Prostate gland (tissue), 2 donors: ENCODE data around the gene CA5A.

ENCODE experiments used
- POLR2A ChIP-seq: fragments of 450-650 bp; IDR thresholded peaks from one replicate; pipeline ENCODE4 v1.6.1; 2016; ENCODE audit warnings: antibody characterized with exemption, mild to moderate bottlenecking
- POLR2AphosphoS5 ChIP-seq: sonication (generic); formaldehyde crosslinking; IDR thresholded peaks from one replicate; pipeline ENCODE4 v1.6.1; 2017; ENCODE audit warnings: antibody characterized with exemption
- TF ChIP-seq, protein P1 (sequence below), 4 experiments: fragments of 200-600 bp in 2 of 4; fragments of 450-650 bp in 2 of 4; sonication (generic) in 2 of 4; IDR thresholded peaks; 1 replicate in 3 of 4; 2 replicates in 1 of 4; pipeline ENCODE4 v1.5.1; 2016 to 2019; ENCODE audit warnings: antibody characterized with exemption in 4 of 4, mild to moderate bottlenecking in 2 of 4, moderate library complexity in 2 of 4

DNA sequence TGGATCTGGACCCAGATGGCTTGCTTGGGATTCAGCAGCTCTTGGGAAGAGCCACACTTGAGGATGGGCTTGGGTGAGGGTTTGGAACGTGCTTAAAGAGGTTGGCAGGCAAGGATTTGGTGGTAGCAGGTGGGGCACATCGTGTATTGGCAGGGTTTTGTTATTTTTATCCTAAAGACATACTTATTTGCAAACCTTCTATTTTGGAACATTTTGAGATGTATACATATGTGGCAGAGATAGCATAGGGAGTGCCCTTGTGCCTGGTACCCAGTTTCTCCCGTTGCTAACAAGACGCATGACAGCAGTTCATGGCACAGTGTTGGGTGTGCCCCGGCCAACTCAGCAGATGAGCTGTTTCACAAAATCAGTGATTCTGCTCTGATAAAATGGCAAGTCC lies 24.0 kb upstream of the CA5A start:
- TF ChIP-seq, protein P1, sequence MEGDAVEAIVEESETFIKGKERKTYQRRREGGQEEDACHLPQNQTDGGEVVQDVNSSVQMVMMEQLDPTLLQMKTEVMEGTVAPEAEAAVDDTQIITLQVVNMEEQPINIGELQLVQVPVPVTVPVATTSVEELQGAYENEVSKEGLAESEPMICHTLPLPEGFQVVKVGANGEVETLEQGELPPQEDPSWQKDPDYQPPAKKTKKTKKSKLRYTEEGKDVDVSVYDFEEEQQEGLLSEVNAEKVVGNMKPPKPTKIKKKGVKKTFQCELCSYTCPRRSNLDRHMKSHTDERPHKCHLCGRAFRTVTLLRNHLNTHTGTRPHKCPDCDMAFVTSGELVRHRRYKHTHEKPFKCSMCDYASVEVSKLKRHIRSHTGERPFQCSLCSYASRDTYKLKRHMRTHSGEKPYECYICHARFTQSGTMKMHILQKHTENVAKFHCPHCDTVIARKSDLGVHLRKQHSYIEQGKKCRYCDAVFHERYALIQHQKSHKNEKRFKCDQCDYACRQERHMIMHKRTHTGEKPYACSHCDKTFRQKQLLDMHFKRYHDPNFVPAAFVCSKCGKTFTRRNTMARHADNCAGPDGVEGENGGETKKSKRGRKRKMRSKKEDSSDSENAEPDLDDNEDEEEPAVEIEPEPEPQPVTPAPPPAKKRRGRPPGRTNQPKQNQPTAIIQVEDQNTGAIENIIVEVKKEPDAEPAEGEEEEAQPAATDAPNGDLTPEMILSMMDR (IDR thresholded peaks at IDR 0.05): no peak
- no peak for TF ChIP-seq POLR2A
- no peak for TF ChIP-seq POLR2AphosphoS5
